ENCODE data around the gene SEC16A.

DNA sequence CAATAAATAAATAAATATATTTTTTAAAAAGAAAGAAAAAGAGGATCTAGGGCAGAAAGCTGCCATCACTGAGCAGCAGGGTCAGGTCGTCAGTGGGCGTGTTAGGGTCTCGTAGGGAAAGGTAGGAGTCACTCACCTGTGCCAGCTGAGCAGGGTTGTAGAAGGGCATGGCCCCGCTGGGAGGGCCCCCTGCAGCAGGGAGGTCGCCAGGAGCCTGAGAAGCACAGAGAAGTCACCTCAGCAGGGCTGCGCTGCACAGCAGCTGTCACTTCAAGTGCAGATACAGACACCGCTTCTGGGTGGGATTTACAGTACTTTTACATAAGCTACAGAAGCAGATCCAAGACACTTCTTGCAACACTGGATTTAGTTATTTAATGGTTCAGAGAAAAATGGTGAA, 39.2 kb downstream of the SEC16A start:
- TF ChIP-seq, protein P1, sequence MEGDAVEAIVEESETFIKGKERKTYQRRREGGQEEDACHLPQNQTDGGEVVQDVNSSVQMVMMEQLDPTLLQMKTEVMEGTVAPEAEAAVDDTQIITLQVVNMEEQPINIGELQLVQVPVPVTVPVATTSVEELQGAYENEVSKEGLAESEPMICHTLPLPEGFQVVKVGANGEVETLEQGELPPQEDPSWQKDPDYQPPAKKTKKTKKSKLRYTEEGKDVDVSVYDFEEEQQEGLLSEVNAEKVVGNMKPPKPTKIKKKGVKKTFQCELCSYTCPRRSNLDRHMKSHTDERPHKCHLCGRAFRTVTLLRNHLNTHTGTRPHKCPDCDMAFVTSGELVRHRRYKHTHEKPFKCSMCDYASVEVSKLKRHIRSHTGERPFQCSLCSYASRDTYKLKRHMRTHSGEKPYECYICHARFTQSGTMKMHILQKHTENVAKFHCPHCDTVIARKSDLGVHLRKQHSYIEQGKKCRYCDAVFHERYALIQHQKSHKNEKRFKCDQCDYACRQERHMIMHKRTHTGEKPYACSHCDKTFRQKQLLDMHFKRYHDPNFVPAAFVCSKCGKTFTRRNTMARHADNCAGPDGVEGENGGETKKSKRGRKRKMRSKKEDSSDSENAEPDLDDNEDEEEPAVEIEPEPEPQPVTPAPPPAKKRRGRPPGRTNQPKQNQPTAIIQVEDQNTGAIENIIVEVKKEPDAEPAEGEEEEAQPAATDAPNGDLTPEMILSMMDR (IDR thresholded peaks at IDR 0.05; ENCODE audit: low read length), result no peak
- no peak for TF ChIP-seq EZH2 (optimal IDR thresholded peaks at IDR 0.05; ENCODE audit: low read depth, low read length)
- no peak for TF ChIP-seq EZH2phosphoT487 (IDR thresholded peaks at IDR 0.05; ENCODE audit: low read length)
